GM19468 (cell line): ENCODE data around the gene FRMD7.
"Not testable (repeated sequence)": the region's sequence is repeated elsewhere in the genome, so short reads cannot be mapped to it uniquely, and the experiment has no call there.

Experiments used
- ATAC-seq: cut with Tn5 transposase; IDR thresholded peaks from one replicate; pipeline ENCODE4 v1.9.1; 2021; ENCODE audit warnings: mild to moderate bottlenecking, moderate library complexity, moderate number of reproducible peaks; ENCODE audit not compliant: unreplicated experiment; ENCODE audit errors: extremely low read depth

FRMD7 gene, protein sequence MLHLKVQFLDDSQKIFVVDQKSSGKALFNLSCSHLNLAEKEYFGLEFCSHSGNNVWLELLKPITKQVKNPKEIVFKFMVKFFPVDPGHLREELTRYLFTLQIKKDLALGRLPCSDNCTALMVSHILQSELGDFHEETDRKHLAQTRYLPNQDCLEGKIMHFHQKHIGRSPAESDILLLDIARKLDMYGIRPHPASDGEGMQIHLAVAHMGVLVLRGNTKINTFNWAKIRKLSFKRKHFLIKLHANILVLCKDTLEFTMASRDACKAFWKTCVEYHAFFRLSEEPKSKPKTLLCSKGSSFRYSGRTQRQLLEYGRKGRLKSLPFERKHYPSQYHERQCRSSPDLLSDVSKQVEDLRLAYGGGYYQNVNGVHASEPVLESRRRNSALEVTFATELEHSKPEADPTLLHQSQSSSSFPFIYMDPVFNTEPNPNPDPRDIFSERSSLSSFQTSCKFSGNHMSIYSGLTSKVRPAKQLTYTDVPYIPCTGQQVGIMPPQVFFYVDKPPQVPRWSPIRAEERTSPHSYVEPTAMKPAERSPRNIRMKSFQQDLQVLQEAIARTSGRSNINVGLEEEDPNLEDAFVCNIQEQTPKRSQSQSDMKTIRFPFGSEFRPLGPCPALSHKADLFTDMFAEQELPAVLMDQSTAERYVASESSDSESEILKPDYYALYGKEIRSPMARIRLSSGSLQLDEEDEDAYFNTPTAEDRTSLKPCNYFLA

GRCh38 chrX:132127743-132128142 lies at the start of gene FRMD7:
TSS of gene FRMD7 (minus strand) at chrX:132128020. CDS start at chrX:132127844, 176 bp downstream.
- ATAC-seq = no peak

GRCh38 chrX:132173647-132174046 lies 45.8 kb upstream of the FRMD7 start:
- ATAC-seq = no peak

DNA sequence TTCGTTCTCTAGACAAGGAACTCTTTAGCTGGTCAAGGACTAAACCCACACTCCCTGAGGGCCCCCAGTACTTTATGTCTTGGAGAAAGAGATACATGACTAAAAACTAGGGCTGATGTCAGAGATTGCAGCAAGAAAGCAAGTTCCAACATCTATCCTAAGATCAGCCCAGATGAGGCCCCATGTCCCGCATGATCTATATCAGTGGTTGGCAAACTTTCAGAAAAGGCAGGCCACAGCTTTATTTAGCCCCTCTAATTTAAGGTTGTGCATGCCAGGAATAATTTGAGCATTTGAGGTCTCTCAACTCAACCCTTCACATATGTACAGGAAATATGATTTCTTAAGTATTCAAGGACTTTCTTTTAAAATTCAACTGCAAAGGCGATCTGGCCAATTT lies 44.1 kb upstream of the FRMD7 start:
- ATAC-seq = no peak

DNA sequence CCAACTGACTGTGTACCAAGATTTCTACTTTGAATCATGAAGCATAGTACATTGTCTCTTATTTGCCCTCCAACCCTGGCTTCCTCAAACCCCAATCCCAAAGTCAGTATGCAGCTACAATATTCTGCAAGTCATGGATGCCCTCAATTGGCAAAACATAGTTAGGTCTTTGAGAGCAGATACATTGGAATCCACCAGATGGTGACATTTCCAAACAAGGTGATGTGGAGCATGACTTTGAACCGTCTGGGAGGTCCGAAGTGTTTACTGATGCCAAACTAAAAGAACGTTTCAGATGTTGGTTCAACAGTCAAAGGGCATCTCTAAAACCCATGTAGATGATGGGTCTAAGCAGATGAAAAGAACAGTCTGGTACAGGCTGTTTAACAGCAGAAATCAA lies 43.7 kb upstream of the FRMD7 start:
- no peak for ATAC-seq

DNA sequence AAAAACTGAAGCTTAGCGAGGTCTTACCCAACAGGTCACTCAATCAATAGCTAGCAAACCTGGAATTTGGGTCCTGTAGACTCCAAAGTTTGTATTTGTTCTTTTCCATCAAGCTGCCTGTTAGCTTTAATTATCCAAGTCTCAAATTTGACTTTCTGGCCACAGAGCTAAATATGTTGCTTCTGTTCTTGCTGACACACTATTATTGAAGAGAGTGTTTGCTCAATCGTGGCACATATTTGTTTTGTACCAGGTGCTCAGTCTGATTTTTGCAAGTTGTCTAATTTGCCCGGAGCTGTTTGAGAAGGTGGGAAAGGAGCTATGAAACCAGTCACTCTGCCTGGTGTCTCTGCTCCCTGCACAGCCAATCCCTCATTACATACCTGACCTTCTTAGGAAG lies 41.7 kb upstream of the FRMD7 start:
- no peak for ATAC-seq

- ATAC-seq = no peak
Measured at GRCh38 chrX:132165651-132166050, 37.8 kb upstream of the FRMD7 start.

- no peak for ATAC-seq
Measured at GRCh38 chrX:132165005-132165404, 37.2 kb upstream of the FRMD7 start.

DNA sequence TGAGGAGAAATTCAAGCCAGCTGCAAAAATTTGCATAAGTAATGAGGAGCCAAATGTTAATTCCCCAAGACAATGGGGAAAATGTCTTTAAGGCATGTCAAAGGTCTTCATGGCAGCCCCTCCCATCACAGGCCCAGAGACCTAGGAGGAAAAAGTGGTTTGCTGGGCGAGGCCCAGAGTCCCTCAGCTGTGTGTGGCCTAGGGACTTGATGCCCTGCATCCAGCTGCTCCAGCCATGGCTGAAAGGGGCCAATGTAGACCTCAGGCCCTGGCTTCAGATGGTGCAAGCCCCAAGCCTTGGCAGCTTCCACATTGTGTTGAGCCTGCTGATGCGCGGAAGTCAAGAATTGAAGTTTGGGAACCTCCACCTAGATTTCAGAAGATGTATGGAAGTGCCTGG lies 35.3 kb upstream of the FRMD7 start:
- ATAC-seq = not testable (repeated sequence)

DNA sequence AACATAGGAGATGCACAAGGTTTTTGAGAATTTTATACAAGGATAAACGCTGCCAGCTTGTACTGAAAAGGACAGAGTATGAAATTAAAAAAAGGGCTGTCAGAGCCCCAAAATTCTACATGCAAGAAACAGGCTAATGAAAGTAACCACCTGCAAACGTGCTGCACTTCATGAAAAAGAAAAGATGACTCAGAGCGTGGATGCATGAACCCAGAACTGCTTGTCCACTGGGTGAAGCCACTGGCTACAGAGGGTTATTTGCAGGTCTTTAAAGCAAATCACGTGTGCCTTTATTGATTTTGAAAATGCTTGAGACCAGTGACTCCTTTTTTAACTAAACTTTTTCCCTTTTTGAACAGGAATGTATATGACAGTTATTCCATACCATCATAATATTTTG lies 25.3 kb upstream of the FRMD7 start:
- ATAC-seq = no peak

- ATAC-seq = no peak
Measured at GRCh38 chrX:132146456-132146855, 18.6 kb upstream of the FRMD7 start.

DNA sequence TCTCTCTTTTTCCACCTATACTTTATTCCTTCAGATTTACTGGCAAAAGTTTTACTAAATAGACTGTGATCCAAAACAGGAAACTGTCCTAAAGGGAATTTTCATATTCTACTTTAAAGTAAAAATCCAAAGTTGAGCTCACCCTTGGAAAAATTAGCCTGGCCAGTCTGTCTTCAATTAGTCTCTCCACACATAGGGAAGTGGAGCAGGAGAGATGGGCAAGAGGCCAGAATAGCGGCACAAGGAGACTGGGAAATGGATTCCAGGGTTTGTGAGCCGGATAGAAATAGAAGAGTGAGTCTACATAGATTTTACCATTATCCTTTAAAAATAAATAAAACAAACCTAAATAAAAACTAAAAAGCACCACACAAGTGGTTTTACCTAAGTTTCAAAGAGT lies 16.2 kb upstream of the FRMD7 start:
- no peak for ATAC-seq

DNA sequence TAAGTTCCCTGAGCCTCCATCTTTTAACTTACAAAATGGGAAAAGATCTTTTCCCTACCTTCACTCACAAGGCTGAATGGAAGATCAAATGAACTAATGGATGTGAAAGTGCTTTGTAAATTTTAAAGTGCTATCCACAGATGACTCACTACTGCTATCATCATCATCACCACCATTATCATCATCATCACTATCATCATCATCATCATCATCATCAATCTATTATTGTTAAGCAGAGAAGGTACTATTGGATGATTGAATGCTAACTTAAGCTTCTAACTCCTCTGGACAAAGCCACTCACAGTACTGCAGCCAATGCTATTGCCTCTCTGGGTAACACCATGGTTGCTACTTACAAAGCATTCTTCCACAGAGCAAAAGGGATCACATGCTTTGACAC lies 1.9 kb downstream of the FRMD7 start:
- no peak for ATAC-seq

DNA sequence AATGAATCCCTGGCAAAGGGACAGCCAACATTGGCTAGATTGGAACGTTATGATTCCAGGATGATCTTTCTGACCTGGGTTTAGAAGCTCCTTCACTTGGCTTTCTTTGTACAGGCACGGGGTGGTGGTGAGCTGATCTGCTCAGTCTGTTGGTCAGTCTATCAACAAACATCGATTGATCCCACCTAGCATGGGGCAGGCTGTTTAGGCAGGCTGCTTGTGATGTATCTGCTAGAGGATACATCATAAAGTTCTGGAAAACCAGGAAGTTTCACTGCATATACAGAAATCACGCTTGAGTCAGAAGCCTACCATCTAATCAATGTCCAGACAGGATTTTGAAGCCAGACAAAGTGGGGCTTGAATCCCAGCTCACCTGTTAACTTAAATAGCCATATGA lies 6.9 kb downstream of the FRMD7 start:
- ATAC-seq = no peak

GRCh38 chrX:132119821-132120515 lies 7.9 kb downstream of the FRMD7 start:
- ATAC-seq = no peak

GRCh38 chrX:132119283-132119682 lies 8.5 kb downstream of the FRMD7 start:
- ATAC-seq = no peak

- no peak for ATAC-seq
Measured at GRCh38 chrX:132118358-132118757, 9.5 kb downstream of the FRMD7 start.

GRCh38 chrX:132115792-132116191 lies 12.0 kb downstream of the FRMD7 start:
- no peak for ATAC-seq

- ATAC-seq = no peak
Measured at GRCh38 chrX:132114607-132115006, 13.2 kb downstream of the FRMD7 start.

DNA sequence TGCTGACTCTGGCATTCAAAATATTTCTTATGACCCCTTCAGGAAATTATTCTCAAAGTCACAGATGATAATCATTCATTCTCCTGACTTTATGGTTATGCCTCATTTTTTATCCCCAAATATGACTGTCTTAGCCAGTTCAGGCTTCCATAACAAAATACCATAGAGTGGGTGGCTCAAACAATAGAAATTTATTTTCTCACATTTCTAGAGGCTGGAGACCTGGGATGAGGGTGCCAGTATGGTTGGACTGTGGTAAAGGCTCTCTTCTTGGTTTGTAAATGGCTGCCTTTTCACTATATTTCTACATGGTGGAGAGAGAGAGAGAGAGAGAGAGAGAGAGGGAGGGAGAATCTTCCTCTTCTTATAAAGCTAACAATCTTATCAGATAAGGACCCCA lies 20.5 kb downstream of the FRMD7 start:
- no peak for ATAC-seq

DNA sequence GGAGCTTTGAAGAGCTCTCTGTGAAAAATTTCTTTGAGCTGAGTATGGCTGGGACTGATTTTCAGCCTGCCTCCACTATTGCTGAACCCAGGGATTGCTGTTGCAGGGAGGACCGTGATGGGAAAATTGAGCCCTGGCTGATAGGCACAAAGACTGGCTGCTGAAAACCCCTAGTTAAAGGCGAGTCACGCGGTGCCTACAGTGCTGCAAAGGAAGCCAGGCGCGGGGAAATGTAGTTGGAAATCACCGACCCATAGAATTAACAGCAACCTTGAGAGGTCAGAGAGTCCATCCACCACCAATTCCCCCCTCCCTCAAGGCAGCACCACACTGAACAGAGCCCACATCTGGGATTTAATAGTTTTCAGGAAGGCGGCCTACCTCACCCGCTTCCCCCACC lies 26.0 kb downstream of the FRMD7 start:
- ATAC-seq = no peak

DNA sequence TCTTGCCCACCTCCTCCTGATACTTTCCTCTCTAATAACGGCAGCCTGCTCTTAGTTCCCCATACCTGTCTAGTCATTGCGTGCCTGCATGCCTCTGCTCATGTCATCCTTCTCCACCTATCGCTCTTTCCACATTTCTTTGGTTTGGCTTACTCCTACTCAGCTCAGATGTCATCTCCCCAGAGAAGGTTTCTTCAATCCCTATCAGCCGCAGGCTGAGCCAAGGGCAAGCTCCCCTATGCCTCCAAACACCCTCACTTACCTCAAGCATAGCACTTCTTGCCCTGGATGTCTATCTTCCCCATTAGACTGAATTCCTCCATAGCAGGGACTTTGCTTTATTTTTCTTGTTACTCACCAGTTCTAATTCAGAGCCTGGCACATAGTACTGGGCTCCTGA lies 26.6 kb downstream of the FRMD7 start:
- no peak for ATAC-seq
